Globus pallidus (tissue), 1 donor: ENCODE data around the gene MEAK7.
"Not testable (repeated sequence)": the region's sequence is repeated elsewhere in the genome, so short reads cannot be mapped to it uniquely, and the experiment has no call there.

Experiments
- DNase-seq: peaks from one replicate; pipeline ENCODE4 v3.0.0-alpha.2; 2015; ENCODE audit warnings: low spot score

Gene MEAK7

DNA sequence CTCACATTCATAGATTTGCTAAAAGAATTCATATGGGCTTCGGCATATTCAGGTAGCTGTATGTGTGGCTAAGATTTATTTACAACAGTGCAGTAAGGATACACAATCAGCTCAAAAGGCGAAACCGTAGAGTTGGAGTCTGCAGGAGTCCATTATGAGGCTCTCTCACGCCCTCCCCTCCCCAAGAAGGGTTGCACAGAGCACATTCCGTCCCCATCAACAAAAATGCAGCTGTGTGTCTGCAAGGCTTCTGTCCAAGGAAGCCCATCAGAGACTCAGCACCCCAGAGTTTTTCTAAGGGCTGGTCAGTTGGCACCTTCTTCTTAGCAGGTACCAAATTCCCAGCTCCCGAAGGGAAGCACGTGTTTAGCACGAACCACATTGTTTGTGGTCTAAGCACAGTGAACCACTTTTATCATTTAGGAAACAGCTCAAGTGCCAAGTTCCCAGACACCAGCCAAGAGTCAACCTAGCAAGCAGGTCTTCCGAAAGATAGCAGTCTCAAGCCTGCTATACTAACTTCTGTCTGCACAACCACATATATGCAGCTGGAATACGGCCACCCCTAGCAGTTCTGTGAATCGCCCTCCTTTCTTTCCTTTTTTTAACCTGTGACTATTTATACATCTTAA lies 28.5 kb upstream of the MEAK7 start:
- DNase-seq = no peak

DNA sequence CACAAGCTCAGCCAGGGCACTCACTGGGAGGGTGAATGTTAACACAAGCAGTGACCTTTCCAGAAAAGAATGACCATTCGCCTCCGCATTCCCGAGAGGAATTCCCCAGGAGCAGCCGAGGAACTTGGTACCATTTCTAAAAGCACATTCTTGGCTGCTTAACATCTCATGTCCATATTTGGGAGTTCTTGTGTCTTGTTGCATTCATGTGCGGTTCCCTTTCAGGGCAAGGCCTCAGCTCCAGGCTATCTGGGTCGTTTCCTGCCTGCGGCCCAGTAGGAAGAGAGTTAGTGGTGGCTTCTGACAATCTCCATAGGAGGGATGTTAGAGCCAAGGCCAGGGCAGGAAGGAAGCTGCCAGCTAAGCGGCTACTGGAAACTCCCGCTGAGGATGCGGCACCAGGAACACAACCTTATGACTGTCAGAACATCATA lies 27.8 kb upstream of the MEAK7 start:
- peak; percentile 13 for DNase-seq

DNA sequence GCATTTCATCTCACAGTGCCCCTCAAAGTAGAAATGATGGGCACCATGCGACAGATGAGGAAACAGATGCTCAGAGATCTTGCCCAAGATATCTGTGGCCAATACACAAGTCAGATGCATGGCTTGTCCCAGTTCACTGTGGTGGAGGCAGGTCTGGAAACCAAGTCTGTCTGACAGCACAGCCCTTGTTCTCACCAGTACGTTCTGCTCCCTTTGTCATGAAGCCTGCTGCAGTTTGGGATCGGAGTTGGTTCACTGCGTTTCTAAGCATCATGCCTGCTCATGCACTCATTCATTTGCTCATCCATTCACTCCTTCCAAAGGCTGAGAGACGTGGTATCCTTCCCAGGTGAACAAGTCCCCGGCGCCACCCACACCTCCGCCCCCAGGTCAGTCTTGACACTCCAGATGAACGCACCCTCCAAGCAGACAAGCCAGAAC lies 27.2 kb upstream of the MEAK7 start:
- no peak for DNase-seq

DNA sequence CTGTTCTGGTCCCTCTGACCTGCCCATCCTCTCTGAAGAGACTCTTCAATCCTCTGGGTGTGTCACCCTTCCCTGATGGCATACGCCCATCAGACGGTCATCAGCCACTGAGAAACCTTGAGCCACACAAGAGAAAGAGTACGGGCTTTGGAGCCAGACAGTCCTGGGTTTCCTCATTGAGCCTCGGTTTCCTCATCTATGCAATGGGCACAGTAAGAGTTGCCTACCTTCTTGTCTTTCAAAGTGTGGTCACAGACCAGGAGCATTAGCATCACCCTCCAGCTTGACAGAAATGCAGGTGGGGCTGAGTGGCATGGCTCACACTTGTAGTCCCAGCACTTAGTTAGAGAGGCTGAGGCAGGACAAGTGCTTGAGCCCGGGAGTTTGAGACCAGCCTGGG lies 26.1 kb upstream of the MEAK7 start:
- DNase-seq = no peak

DNA sequence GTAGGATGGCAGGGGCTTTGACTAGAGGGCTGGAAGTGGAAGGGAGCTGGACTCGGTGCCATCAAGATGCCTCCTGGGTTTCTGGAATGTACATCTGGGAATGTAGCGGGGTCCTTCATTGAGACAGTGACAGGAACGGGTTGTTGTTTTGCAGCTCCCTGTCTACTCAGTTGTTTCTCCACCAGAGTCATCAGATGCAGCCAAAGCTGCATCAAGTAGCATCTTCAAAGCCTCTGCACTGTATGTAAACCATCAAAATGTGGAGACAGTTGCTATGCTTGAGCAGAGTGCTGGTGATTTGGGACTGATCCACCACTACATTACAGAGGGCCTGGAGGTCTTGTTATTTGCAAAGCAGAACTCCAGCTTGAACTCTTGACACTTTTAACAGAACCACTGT lies 25.1 kb upstream of the MEAK7 start:
- DNase-seq = no peak

DNA sequence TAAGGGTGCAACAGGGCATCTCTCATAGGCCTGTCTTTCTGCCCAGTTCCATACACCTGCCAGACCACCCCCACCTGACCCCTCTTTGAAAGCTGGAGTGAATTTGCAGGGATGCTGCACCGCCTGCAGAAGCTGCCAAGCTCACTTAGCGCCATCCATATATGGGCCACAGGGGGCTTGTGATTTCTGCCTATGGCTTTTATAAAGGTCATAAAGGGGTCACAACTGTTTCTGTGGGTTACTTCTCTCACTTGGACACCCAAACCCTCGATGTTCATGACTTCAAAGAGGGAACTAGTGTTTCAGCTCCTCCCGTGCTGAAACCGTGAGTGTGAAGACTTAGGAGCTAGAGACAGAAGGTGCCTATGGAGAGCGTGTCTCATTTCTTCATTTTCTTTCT lies 23.9 kb upstream of the MEAK7 start:
- no peak for DNase-seq

DNA sequence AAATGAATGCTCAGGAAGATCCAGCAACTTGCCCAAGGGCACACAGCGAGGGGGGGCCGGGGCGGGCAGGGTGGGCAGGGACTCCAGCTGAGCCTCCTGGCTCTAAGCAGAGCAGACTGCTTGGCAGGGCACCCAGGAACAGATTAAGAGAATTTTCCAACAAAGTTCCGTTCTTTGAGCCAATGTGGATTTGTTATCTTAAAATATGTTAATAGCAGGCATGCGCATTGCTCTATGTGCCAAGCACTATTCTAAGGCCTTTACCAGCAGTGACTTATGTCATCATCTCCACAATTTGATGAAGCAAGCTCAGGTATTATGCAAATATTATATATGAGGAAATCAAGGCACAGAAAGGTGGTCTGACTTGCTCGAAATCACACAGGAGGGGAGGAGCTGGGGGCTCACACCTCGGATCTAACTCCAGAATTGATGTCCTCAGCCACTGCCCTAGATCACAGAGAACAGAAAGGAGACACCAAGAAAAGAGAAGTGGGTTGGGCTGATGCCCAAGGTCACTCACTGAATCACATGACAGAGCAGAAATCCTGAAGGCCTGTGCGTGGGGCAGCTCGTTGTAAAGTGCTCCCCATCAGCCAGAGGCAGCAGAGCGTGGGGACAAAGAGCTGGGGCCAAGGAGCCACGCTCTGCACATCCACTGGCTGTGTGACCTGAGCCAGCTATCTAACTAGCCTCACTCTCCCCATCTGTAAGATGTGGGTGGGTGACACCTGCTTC lies 23.2 kb upstream of the MEAK7 start:
- no peak for DNase-seq

DNA sequence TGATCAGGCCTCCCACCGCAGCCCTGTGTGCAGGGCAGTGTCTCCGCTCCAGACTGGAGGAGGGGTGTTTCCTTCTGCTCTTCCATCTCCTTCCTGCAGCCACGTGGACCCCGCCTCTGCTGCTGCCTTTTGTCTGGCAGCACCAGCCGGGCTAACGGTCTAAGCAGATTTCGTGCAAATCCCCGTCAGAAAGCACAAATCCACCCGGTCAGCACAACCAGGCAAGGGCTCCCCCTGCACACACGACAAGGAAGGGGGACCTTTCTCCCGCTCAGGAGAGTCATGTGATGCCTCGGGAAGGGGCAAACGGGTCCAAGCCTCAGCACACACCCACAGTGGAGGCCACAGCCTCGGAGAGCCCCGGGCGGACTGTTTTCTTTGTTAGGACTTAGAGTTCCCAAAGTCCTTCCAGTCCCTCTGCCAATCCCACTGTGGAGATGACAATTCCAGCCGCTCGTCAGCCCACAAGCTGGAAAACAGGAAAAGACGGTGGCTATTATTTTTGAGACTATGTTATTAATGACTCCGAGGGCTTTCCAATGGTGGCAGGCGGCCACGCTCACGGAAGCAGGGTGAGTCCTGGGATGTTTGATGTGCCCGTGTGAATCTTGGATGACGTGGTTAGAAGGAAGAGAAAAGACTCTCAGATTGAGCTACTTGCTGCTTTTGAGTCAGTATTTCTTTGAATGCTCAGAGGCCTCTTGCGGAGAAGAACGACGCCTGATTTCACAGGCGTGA lies 22.5 kb upstream of the MEAK7 start:
- no peak for DNase-seq

DNA sequence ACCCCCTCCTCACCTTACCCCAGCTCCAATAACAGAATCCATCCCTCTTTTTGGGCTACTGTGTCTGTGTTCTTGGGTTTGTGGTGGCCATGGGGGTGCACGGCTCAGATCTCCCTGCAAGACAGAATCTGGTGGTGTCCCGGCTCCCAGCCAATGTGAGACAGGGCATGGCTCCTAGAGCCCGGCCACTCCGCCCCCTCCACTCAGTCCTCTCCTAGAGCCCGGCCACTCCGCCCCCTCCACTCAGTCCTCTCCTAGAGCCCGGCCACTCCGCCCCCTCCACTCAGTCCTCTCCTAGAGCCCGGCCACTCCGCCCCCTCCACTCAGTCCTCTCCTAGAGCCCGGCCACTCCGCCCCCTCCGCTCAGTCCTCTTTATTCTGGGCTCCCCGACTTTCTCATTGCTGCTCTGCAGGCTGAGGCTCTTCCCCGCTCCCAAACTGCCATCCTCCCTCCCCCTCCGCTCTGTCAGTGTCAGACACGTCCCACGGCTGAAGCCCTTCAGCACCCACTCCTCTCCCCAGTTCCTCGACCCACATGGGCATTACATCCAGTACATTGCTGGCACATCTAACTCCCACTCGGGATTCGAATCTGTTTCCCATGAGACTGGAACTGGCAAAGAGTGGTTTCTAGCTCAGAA lies 20.6 kb upstream of the MEAK7 start:
- not testable (repeated sequence) for DNase-seq

DNA sequence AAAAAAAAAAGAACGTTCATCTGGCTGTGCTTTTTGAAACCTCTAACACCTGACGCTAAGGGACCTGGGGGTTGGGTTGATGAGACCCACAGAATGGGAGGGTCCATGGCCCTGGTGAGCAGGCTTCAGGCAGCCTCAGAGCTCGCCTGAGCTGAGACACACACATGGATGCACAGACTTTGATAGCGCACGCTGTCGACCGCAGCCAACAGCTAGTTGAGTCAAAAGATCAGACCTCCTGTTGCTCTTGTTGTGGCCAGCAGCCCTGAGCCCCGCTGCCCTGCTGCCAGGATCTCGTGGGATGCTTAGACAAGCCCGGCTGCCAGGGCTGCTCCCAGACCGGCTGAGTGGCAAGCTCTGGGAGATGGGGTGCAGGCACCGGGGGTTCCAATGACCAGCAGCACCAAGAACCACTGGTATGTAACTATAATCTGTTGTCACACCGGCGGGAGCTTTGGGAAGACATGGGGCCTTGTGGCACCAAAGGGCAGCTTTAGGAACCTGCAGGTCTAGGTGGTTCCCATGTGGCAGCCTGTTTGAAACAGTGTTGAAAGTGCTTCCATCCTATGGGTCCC lies 20.0 kb upstream of the MEAK7 start:
- DNase-seq = no peak

DNA sequence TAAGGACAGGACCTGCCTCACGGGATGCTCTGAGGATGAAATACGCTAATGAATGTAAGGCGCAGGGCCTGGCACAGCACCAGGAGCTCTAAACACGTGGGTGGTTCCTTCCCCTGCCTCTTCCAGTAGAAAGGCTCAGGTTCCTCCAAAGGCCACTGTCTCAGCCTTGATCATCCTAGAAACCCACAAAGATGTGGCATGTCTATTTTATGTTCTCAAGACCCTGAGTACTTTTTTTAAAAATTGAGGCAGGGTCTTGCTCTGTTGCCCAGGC lies 17.0 kb upstream of the MEAK7 start:
- DNase-seq = no peak

DNA sequence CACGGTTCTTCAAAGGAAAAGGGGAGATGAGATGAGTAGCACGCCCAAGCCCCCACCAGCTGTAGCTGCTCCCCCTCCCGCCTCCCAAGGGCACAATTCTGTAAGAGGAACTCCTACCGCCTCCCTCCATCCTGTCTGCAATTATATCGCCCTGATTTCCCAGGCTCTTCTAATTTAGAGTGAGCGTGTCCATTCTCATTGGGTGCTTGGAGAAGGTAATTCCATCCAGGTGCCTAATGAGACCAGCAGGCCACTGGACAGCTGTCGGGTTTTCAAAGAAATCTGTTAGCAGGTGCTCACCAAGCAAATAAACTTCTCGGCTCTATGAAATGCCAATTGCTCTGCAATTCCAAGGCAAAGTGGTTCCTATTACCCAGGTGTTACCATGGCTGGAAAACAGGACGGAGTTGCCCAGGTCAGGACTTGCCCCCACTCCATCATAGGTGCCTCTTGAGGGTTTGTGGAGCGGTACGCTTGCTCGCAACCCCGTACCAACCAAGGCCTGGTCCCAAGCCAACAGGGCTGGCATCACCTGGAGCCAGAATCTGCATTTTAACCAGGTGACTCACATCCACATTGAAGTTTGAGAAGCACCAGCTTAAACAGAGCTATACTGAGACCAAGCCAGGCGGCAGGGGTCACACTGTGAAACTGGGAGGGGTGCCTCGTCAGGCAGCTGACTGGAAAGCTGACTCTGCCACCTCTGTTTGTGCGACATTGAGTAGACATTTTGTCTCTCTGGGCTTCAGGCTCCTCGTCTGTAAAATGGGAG lies 16.5 kb upstream of the MEAK7 start:
- no peak for DNase-seq

DNA sequence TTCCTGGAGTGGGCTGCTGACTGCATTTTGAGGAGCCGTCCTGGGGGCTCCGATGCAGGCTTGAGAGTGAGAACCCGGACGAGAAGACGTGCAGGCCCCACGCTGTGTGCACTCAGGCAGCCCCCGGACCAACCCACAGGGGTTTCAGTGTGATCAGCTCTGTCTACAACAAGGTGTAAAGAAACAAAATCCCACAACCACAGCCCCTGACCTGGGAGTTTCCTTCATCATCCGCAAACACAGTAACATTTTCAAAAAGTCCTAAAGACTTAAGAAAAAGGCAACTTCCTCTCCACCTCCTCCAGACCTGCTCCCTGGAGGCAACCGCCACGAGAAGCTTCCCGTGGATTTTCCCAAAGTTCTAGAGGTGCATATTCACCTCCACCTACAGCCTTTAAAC lies 15.4 kb upstream of the MEAK7 start:
- no peak for DNase-seq

DNA sequence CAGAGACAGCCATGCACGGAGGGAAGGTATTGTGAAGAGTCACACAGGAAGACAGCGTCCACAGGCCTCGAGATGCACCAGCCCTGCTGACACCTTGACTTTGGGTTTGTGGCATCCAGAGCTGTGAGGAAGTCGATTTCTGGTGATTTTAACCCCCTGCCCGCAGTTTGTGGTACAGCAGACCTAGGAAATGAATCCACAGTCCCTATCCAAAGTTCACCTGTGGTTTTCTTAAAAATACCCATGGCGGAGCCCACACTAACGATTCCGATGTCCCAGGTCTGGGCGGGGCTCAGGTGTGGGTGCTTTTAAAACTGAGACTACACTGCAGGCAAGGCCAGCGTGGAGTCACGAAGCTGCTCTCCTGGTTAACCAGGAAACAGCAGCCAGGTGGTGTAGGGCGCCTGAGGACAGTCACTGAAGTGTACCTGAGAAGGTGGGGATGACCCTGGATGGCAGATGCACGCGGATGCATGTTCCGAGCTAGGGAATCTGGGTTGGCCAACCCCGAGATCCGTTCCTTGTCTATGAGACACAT lies 14.4 kb upstream of the MEAK7 start:
- no peak for DNase-seq

DNA sequence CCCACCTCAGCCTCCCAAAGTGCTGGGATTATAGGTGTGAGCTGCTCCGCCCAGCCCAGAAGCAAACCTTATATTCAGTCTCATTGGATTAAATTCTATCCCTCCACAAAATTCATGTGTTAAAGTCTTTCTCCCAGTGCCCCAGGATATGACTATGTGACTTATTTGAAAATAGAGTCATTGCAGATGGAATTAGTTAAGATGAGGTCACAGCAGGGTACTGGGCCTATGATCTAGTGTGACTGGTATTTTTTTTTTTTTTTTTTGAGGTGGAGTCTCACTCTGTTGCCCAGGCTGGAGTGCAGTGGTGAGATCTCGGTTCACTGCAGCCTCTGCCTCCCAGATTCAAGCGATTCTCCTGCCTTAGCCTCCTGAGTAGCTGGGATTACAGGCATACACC lies 13.8 kb upstream of the MEAK7 start:
- not testable (repeated sequence) for DNase-seq

DNA sequence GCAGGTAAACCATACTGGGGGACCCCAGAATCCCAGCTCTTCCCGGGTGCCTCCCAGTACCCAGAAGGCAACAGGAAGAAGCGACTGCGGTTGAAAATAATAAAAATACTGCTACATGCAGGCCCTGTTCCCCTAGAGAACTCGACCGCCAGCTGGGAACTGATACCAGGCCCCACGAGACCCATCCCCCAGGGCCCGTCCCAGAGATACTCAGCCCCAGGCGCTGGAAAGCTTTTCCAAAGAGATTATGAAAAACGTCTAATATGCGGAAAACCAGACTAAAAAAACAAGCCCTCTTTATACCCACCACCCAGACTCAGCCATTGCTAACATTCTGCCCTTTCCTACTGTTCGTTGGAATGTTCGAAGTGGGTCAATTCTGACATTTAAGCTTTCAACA lies 12.9 kb upstream of the MEAK7 start:
- DNase-seq = no peak

DNA sequence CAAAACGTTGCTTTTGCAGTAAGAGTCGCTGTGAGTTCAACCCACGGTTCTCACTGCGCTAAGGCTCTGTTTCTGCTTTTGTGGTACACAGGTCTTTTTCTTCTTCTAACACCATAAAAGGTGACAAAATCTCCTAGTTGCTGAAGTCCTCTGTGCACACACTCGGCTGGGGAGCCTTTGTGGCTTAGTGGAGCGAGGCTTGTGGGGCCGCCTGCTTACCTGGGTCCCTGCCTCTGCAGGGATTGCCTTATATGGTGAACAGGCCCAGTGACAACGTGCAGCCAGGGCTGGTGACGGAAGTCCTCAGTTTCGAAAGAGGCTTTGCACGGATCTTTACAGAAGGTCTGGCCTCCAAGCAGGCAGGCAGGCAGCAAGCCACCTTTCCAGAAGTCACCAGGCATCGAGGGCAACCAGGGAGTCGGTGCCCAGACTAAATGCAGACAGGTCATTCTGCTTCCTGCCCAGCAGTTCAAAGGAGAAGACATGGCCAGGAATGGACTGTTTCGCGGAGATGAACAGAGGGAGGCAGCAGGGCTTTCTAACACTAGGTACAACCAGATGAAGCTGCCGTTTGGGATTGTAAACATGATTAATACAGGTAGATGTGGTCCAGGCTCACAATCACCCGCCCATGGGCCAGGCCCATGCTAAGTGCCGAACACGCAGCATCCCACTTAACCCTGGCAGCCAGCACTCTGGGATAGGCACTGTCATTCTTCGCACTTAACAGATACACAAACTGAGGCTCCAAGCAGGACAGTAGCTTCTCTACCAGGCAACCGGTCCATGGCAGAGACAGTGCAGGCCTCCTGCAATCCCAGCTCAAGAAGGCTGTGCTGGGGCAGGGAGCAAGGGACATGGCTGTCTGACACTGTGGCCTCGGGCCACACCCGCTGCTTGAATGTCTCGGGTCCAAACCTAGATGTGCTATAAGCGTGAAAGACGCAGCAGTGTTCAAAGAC lies 10.7 kb upstream of the MEAK7 start:
- DNase-seq = no peak

DNA sequence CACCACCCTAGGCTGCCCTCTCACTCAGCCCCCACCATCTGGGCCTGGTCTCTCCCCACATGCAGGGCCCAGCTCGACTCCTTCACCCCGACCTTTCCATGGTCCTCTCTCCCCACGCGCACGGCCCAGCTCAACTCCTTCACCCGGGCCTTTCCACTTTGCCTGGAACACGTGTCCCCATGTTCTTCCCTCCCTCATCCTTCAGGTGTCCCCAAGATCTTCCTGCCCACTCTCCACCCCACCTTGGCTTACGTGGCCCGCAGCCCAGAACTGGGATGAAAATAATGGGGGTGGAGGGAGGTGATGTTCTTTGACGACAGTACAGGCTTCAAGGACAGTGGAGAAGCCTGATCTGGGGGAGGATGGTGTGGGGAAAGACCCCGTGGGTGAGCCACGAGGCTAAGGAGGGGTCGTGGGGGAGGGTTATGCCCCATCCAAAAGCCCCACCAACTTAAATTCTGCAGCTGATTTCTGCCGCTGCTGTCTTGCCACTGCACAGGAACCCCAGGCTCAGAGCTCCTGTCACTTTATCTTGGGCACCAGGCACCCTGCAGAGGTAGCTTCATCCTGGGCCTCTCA lies 9.9 kb upstream of the MEAK7 start:
- no peak for DNase-seq

DNA sequence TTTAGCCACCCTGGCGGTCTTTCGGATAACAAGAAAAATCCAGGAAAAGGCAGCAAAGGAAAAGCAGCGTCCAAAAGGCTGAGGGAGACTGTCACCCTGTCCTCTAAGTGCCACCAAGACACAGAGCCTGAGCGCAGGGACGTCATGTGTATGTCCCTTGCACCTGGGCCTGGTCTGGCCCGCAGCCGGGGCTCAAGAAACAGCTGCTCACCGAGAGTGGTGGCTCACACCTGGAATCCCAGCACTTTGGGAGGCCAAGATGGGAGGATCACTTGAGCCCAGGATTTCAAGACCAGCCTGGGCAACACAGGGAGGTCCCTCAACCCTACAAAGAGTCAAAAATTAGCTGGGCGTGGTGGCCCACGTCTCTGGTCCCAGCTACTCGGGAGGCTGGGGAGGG lies 9.2 kb upstream of the MEAK7 start:
- DNase-seq = no peak

DNA sequence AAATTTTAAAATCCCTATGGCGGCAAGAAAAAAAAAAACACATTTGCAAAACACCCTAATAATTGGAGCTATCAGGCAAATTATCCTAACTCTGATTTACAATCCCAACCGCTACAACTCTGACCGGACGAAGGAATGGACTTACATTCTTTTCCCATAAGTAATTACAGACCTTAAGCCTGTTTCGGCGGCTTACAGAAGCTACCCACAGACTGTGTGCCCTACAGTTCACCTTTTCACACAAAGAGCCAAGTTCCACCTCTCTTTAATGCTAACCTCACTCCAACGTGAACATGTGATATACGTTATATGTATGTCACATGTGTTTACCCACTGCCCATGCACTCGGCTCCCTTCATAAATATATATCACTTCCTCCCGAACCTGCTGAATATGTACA lies 8.7 kb upstream of the MEAK7 start:
- no peak for DNase-seq
